K562 (cell line): Measurements from ENCODE around the gene H2BK1. TPM values are rescaled to one million over a fixed set of nuclear protein-coding genes. Genes with fewer than 3 reads are reported as not detected.

Experiments
- ELK1 ChIP-seq: sonication (generic); formaldehyde crosslinking; IDR thresholded peaks from 2 replicates; pipeline ENCODE4 v1.8.1; 2022; ENCODE audit warnings: missing genetic modification reagents
- HDAC8 ChIP-seq: fragments of 450-650 bp; IDR thresholded peaks from 2 replicates; pipeline ENCODE4 v1.6.1; 2016; ENCODE audit warnings: mild to moderate bottlenecking, missing genetic modification characterization, moderate library complexity, missing compliant biosample characterization
- KAT8 ChIP-seq: fragments of 450-650 bp; IDR thresholded peaks from 2 replicates; pipeline ENCODE4 v1.6.1; 2016; ENCODE audit warnings: low read depth, mild to moderate bottlenecking
- SIN3A ChIP-seq, 2 experiments: fragments of 150-350 bp in 1 of 2; IDR thresholded peaks; 2 replicates each; pipeline ENCODE4 v1.6.1; 2011 to 2016; ENCODE audit warnings: borderline replicate concordance in 2 of 2, low read depth in 2 of 2, low read length in 2 of 2, mild to moderate bottlenecking in 2 of 2, moderate library complexity in 2 of 2; ENCODE audit not compliant: control insufficient read depth in 1 of 2
- SRSF1 ChIP-seq: fragments of 200-400 bp; formaldehyde crosslinking; IDR thresholded peaks from 2 replicates; pipeline ENCODE4 v1.6.1; 2017; ENCODE audit warnings: mild to moderate bottlenecking, low read depth, low read length, moderate library complexity
- ZNF324 ChIP-seq: fragments of 250-450 bp; sonication (Bioruptor Pico); IDR thresholded peaks from 2 replicates; pipeline ENCODE4 v1.4.0; 2020; ENCODE audit warnings: mild to moderate bottlenecking
- ZNF395 ChIP-seq: fragments of 200-800 bp; sonication (Bioruptor generic); IDR thresholded peaks from 2 replicates; pipeline ENCODE4 v1.6.1; 2017; ENCODE audit warnings: missing genetic modification characterization, missing compliant biosample characterization
- polyA plus RNA-seq, 8 experiments: library from polyadenylated mRNA; depleted of rRNA in 4 of 8; stranded (reverse) in 5 of 8; unstranded in 3 of 8; fragments of >200 nt; fragmentation: Nextera tagmentation in 2 of 8; fragmentation: Illumina TruSeq in 1 of 8; extraction: Ambion mirVana in 2 of 8; extraction: Trizol in 1 of 8; gene quantifications; 2 replicates each; pipeline versions ENCODE4 v1.2.1 to v1.2.3, GENCODE V29; 2011 to 2014; ENCODE audit warnings: inconsistent platforms in 1 of 8, missing spikeins in 1 of 8
- total RNA-seq, 7 experiments: library from RNA; depleted of rRNA in 6 of 7; stranded (reverse); fragments of >200 nt in 6 of 7; fragmentation: Illumina TruSeq in 2 of 7; extraction: Trizol in 2 of 7; gene quantifications; 2 replicates each; pipeline versions ENCODE4 v1.2.1 to v1.2.3, GENCODE V29; 2011 to 2021; ENCODE audit warnings: low replicate concordance in 1 of 7

Gene H2BK1
- total and polyA plus RNA-seq, 9 of the 15 experiments (the other 6 are each of a cell fraction or from before 2014, with no cell fraction given), result not detected

- no peak for TF ChIP-seq SIN3A (IDR thresholded peaks at IDR 0.05; ENCODE audit: borderline replicate concordance in 2 of 2, control insufficient read depth in 1 of 2, low read depth in 2 of 2, low read length in 2 of 2)
- no peak for TF ChIP-seq SRSF1
- no peak for TF ChIP-seq ZNF395
- TF ChIP-seq KAT8, result no peak
- TF ChIP-seq HDAC8 (tag), result no peak; the same call in 1 of the 2 replicates
- no peak for TF ChIP-seq ZNF324 (CRISPR knock-in tag)
- no peak for TF ChIP-seq ELK1 (CRISPR knock-in tag)
Observed at GRCh38 chr7:151249034-151249731, 38.9 kb upstream of the H2BK1 start (continued).
